ENCODE measurements around the gene RCAN3.
"Not testable (repeated sequence)": the region's sequence is repeated elsewhere in the genome, so short reads cannot be mapped to it uniquely, and the experiment has no call there.

The RCAN3 gene

GRCh38 chr1:24515671-24516209 lies 13.1 kb downstream of the RCAN3 start:
- DNase-seq: not testable (repeated sequence)

GRCh38 chr1:24516506-24516905 lies 13.9 kb downstream of the RCAN3 start:
- DNase-seq: no peak

- no peak for DNase-seq
These were observed 15.3 kb downstream of the RCAN3 start for GRCh38 chr1:24517898-24518297.

GRCh38 chr1:24520282-24520681 lies 17.6 kb downstream of the RCAN3 start:
- not testable (repeated sequence) for DNase-seq

GRCh38 chr1:24525606-24526005 lies 23.0 kb downstream of the RCAN3 start:
- DNase-seq: no peak

- DNase-seq: no peak
These were observed 23.4 kb downstream of the RCAN3 start for GRCh38 chr1:24526045-24526444.

GRCh38 chr1:24526940-24527542 lies 24.4 kb downstream of the RCAN3 start:
- no peak for DNase-seq

- no peak for DNase-seq
These were observed 26.1 kb downstream of the RCAN3 start for GRCh38 chr1:24528744-24529143.

GRCh38 chr1:24529292-24529691 lies 26.7 kb downstream of the RCAN3 start:
- not testable (repeated sequence) for DNase-seq

- peak; percentile 64 for DNase-seq
These were observed 32.4 kb downstream of the RCAN3 start for GRCh38 chr1:24535021-24535424.

- DNase-seq: no peak
These were observed 33.1 kb downstream of the RCAN3 start for GRCh38 chr1:24535778-24536177.

- peak; percentile 44 for DNase-seq
These were observed 33.8 kb downstream of the RCAN3 start for GRCh38 chr1:24536391-24536840.

- no peak for DNase-seq
These were observed 37.6 kb downstream of the RCAN3 start for GRCh38 chr1:24540051-24540905.

- no peak for DNase-seq
These were observed 38.5 kb downstream of the RCAN3 start for GRCh38 chr1:24540906-24541710.

GRCh38 chr1:24541711-24542346 lies 39.2 kb downstream of the RCAN3 start:
- no peak for DNase-seq

- DNase-seq: no peak
These were observed 41.6 kb downstream of the RCAN3 start for GRCh38 chr1:24544239-24544638.

- no peak for DNase-seq
These were observed 43.0 kb downstream of the RCAN3 start for GRCh38 chr1:24545662-24546061.

- no peak for DNase-seq
These were observed 44.6 kb downstream of the RCAN3 start for GRCh38 chr1:24547195-24547594.

GRCh38 chr1:24548070-24548469 lies 45.4 kb downstream of the RCAN3 start:
- no peak for DNase-seq

- not testable (repeated sequence) for DNase-seq
These were observed 46.6 kb downstream of the RCAN3 start for GRCh38 chr1:24549210-24549609.

- DNase-seq: no peak
These were observed 48.8 kb downstream of the RCAN3 start for GRCh38 chr1:24551290-24551959.

GRCh38 chr1:24551960-24552571 lies 49.4 kb downstream of the RCAN3 start:
- no peak for DNase-seq
